Urothelium cell line (cell line): ENCODE results near the gene FZD1.
A peak's percentile ranks its signal among the peaks of the same experiment; 100 is the strongest.
"Not testable (repeated sequence)": the region's sequence is repeated elsewhere in the genome, so short reads cannot be mapped to it uniquely, and the experiment has no call there.

Experiments used
- DNase-seq: peaks from one replicate; pipeline ENCODE4 v3.0.0; 2011; ENCODE audit warnings: low spot score, mixed read lengths
- FAIRE-seq: peaks from 2 replicates; lab custom pipeline; 2011; peaks lifted over from hg19 to GRCh38; lab: Jason Lieb, UNC

The FZD1 gene

GRCh38 chr7:91294639-91295220 is 30.5 kb downstream of the FZD1 start:
- no peak for FAIRE-seq
- no peak for DNase-seq

GRCh38 chr7:91295576-91295975 is 31.3 kb downstream of the FZD1 start:
- DNase-seq (no peak), FAIRE-seq (no peak)

- FAIRE-seq (no peak), DNase-seq (no peak)
Measured at GRCh38 chr7:91297939-91298338, 33.7 kb downstream of the FZD1 start.

GRCh38 chr7:91299952-91300775 is 35.9 kb downstream of the FZD1 start:
- no peak for DNase-seq
- peak; percentile 55 for FAIRE-seq

GRCh38 chr7:91302794-91303193 is 38.6 kb downstream of the FZD1 start:
- FAIRE-seq (no peak), DNase-seq (no peak)

GRCh38 chr7:91306266-91306665 is 42.0 kb downstream of the FZD1 start:
- FAIRE-seq (no peak), DNase-seq (no peak)

- FAIRE-seq, result no peak
- no peak for DNase-seq
Measured at GRCh38 chr7:91307467-91307866, 43.2 kb downstream of the FZD1 start.

GRCh38 chr7:91308191-91308590 is 44.0 kb downstream of the FZD1 start:
- not testable (repeated sequence) for DNase-seq, FAIRE-seq

- FAIRE-seq (no peak), DNase-seq (no peak)
Measured at GRCh38 chr7:91310830-91311460, 46.7 kb downstream of the FZD1 start.

GRCh38 chr7:91311839-91312238 is 47.6 kb downstream of the FZD1 start:
- no peak for FAIRE-seq
- no peak for DNase-seq

- DNase-seq (no peak), FAIRE-seq (no peak)
Measured at GRCh38 chr7:91313113-91313512, 48.9 kb downstream of the FZD1 start.

GRCh38 chr7:91314591-91315323 is 50.5 kb downstream of the FZD1 start:
- DNase-seq (no peak), FAIRE-seq (no peak)

- FAIRE-seq, result no peak
- no peak for DNase-seq
Measured at GRCh38 chr7:91316426-91316825, 52.2 kb downstream of the FZD1 start.

- FAIRE-seq (no peak), DNase-seq (no peak)
Measured at GRCh38 chr7:91319351-91319750, 55.1 kb downstream of the FZD1 start.

- FAIRE-seq, result no peak
- DNase-seq, result no peak
Measured at GRCh38 chr7:91320366-91321078, 56.3 kb downstream of the FZD1 start.
